GM19099 (cell line): Measurements from ENCODE around the gene C6.

Source experiments
- POLR2A ChIP-seq: IDR thresholded peaks from 3 replicates; pipeline ENCODE4 v1.6.1; 2011; ENCODE audit warnings: low read depth; ENCODE audit not compliant: insufficient read length; ENCODE audit errors: extremely low read depth

C6 gene

GRCh38 chr5:41095324-41096101, 117.8 kb downstream of the C6 start:
- no peak for TF ChIP-seq POLR2A

GRCh38 chr5:41094871-41095270, 118.5 kb downstream of the C6 start:
- TF ChIP-seq POLR2A = no peak

- no peak for TF ChIP-seq POLR2A
These were observed 119.5 kb downstream of the C6 start for GRCh38 chr5:41093803-41094202.
